T-helper 2 cell treated with Interferon-gamma antibody and Interleukin-4, amounts not matched to agents 100 ng/mL and 5 ng/mL, for 36 hours (primary cell): Measurements from ENCODE around the gene POT1. TPM values are rescaled to one million over a fixed set of nuclear protein-coding genes. Genes with fewer than 3 reads are reported as not detected.

Source experiments
- intact Hi-C: fragments of 100-400 bp; cut with micrococcal nuclease; formaldehyde crosslinking; loops from one replicate; pipeline ENCODE4 v1.15.1; 2023
- total RNA-seq: library from RNA; stranded (reverse); gene quantifications from 2 replicates; pipeline ENCODE4 v1.2.3, GENCODE V29; 2022

Gene POT1
- total RNA-seq, 1 donor from 2014 or later, result 25.6 TPM

DNA sequence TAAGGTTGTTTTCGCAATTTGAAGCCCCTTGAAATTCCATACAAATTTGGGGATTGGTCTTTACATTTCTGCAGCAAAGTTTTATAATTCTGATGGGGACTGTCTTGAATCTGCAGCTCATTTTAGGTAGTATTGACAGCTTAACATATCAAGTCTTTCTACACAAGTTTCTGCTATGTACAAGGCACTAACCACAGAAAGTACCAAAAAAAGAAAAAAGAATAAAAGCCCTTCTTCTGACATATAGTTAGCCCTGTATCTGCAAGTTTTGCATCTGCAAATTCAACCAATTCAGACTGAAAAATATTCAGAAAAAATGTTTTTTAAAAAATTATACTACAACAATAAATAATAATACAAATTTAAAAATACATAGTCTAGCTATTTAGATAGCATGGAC is 15.3 kb downstream of the POT1 start:
- intact Hi-C loops, result no loop called here

DNA sequence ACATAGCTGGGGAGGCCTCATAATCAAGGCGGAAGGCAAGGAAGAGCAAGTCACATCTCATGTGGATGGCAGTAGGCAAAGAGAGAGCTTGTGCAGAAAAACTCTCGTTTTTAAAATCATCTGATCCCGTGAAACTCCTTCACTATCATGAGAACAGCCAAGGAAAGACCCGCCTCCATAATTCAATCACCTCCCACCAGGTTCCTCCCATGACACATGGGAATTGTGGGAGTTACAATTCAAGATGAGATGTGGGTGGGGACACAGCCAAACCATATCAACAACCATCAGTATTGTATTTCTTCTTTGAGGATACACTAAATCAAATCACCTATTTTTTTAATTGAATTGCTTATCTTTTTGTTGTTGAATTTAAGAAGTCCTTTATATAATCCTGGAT is 16.7 kb downstream of the POT1 start:
- intact Hi-C loops, result no loop called here

DNA sequence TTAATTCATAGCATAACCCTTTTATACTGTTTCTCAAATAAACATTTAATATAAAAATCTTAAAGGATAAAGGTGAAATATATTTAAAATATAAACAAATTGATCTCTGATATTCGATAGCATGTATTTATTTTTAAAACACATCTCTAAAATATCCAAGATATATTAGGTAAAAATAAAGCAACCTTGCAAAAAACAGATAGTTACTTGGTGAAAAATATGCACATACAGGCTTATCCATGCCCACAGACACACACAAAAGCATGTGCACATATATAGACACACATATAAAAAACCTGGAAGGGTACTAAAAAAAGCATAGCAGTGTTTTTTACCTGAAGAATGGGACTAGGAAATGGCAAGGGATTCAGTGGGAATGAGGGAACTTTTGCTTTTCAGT is 19.8 kb downstream of the POT1 start:
- intact Hi-C loops, result no loop called here

DNA sequence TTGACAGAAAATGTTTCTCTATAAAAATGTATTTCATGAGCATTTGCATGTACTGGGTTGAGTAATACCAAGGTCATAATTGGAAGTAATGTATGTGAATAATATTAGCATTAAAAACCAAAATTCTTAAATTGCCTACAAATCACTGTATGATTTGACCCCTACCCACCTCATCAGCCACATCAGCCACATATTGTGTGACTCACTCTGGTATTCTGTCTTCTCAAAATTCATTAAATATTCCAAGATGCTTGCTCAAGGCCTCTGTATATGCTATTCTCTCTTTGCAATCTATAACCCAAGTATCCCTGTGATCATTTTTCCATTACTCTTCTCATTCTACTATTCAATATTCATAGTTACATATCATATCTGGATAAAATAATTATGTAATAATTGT is 21.4 kb downstream of the POT1 start:
- intact Hi-C loops, result no loop called here

DNA sequence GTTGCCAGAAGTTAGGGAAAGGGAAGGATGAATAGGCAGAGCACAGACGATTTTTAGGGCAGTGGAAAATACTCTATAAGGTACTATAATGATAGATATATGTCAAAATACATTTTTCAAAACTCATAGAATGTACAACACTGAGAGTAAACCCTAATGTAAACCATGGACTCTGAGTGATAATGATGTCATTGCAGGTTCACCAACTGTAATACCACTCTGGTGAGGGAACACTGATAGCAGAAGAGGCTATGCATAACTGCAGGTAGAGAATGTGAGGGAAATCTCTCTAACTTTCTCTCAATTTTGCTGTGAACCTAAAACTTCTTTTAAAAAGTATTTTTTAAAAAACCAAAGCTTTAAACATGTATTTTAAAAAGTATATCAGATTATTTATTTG is 22.1 kb downstream of the POT1 start:
- intact Hi-C loops, result no loop called here

DNA sequence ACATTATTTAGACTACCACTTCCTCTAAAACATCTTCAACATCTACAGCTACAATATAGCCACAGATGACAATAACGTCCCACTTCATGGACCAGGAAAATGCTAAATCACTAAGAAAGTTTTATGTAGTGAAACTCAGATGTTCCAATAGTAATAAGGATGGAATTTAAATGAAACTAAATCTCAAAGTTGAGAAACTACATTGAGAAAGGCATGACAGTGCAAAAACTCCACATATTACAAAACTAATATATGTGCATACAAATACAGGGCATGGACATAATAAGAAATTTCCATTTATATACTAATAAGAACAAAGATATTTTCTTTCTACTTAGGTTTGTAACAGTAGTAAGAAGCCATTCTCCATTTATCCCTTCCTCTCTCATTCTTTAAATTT is 31.1 kb downstream of the POT1 start:
- intact Hi-C loops, result no loop called here

DNA sequence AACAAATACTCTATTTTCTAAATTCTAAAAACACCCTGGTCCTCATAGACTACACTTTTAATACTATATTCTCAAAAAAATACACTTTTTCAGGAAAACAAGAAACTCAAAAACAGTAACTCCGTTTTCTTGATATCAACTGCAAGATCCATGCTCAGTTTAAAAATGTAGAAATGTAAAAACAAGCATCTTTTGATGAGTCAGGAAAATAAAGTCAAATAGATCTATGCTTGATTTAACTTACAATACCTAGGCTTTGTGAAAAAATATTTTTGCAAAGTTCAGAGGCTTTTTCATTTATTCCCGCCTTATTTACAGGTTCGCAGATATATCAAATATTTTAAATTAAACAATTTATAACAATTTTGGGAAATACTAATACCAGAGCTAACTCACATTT is 33.6 kb downstream of the POT1 start:
- intact Hi-C loops, result no loop called here

DNA sequence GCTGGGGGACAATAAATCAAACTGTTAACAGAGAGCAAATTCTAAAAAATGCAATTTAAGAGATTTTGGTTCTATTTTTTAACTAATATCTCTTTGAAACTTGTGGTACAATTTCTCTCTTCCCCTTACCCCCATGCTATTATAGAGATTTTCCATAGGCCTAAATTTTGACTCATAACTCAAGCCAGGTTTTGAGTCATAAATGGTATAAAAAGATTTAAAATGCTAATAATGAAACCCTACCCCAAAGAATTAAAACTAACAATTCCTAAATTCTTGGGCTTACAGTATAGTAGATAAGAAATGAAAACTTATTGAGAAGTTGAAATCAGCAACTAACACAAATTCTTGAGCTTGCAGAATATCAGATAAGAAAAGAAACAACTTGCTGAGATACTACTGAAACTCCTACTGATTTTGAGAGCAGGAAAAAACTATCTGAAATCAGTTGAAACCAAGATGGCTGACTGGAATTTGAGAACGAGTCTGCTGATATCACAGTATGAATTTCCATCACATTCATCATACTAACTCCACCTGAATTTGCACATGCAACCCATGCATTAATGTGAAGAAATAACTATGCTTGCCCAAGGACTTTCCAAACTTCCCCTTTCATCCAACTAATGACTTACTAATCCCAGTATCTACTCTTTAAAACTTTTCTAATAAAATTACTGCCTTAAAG is 36.3 kb downstream of the POT1 start:
- intact Hi-C loops, result no loop called here

DNA sequence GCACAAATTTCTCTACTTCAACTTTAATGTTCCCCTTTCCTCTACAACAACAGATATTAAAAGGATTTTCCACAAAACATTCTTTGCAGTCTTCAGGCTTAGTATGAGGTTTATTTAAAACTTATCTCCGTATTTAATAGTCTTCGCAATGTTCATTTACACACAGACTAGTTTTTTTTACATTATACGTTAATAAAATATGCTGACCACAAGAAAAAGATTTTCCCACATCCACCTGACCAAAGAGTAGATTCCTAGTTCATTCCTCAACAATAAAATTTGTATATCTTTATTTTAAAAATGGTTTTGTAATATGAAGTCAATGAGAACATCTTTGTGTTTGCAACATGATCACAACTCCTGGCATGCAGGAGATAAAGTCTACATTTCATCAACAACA is 42.4 kb downstream of the POT1 start:
- intact Hi-C loops, result no loop called here

DNA sequence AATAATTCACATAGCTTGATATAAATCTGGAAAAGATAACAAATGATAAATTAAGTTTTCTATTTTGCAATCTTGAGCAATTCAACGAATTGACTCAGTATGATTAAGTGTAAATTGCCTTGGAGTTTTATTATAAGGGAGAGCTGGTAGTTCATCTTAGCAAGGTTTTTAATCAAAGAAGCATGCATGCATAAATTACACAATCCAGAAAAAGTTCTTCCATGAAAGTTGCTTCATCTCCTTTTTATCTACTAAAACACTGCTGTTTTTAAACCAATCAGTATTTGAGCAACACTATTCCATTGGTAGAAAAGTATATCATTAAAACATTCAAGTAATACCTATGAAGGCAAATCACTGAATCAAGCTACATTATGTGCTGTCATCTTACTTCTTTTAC is 47.6 kb downstream of the POT1 start:
- intact Hi-C loops, result no loop called here

DNA sequence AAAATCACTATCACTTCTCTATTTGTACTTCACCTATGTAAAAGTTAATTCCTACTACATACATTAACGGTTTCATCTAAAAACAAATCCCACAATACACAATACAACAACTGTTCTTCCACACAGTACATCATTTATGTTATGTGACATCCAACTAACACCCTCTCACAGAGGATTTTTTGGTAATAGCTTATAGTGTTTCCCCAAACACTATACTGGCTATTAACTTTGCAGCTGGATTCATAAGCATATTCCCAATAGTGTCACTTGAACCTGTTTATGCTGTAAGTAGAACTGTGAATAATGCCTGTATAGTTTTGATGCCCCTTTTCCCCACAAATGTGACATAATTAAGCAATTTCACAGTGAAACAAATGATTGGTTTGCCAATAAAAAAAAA is 49.9 kb downstream of the POT1 start:
- intact Hi-C loops, result no loop called here

DNA sequence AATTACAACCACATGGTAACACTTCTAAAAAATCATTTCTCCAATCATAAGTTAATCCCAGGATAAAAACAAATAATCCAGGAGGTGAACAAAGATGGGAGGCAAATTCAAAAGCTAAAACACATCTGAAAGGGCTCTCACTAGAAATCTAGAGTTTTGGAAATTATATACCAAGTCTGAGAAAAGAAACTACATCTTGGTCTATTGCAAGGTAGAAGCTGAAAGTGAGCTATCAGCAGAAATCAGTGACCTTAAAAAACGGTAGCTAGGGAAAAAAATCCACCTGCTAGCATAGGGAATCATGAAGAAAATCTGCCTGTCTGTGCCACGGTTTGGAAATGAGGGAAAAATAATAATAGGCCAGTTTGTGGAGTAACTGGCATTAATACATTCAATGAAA is 50.5 kb downstream of the POT1 start:
- intact Hi-C loops, result no loop called here

DNA sequence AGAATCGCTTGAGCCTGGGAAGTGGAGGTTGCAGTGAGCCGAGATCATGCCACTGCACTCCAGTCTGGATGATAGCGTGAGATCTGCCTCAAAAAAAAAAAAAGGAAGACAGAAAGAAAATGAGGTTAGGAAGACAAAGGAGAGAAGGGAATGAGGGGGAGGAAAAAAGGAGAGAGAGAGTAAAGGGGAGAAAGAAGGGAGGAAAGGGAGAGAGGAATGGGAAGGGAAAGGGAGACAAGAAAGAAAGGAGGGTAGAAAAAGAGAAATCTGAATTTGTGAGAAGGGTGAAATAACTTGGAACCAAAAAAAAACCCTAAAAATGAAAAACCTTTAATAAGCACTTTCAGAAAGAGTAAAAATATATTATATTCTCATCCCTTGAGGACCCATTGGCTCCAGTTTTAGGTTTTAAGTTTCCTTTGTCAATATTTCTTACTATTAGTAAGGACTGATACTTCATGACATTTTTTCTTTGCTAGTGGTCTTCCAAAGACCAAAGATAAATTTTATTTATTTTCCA is 54.9 kb downstream of the POT1 start:
- intact Hi-C loops, result no loop called here

DNA sequence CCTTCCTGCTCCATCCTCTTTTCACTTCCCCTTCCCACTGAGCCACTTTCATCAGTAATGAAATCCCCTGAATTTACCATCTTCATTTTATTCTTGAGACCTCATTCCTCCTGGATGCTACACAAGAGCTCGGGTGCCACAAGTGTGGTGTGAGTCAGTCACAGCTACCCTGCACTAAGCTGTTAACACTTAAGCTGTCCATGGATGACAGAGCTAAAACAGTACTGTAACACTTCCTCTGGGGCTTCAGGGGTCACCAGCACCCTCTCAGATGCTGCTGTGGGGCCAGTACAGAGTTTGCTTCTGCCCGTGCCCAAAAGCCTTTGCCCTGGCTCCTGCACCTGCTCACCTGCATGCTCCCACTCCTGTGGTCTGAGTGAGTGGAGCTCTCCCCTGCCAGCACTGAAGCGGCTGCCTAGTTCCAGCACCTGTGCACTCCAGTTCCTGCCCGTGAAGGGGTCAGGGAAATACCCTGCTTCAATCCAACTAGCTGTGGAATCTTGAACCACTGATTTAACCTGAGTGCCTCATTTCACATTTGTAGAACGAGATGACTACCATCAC is 71.9 kb downstream of the POT1 start:
- intact Hi-C loops, result loop anchor here (5.0 kb wide), 1 partner anchor 700 kb away; no protein-coding TSS in a partner anchor

DNA sequence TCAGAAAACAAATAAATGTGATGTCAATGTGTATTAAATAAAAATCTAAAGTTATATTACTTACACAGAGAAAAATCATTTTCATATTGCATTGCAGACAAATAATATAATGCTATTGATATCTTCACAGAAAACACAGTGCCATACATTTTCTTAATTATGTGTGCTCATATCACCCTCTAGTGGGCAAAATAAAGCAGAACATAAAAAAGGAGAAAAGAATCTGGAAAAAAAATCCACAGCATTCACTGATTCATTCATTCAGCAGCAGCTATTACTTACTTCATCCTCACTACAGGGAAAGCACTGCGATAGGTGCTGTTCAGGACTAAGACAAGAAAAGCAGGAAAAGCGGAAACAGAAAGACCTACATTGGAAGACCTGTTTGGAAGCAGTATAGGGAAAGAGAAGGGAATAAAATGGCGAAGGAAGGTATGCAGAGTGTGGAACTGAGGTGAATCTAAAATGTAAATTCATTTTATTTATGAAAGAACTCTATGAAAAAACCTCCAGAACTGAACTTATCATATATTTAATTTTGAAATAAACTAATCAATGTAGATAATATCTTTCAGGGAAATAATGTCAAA is 73.2 kb downstream of the POT1 start:
- intact Hi-C loops, result loop anchor here (5.0 kb wide), 1 partner anchor 699 kb away; no protein-coding TSS in a partner anchor

DNA sequence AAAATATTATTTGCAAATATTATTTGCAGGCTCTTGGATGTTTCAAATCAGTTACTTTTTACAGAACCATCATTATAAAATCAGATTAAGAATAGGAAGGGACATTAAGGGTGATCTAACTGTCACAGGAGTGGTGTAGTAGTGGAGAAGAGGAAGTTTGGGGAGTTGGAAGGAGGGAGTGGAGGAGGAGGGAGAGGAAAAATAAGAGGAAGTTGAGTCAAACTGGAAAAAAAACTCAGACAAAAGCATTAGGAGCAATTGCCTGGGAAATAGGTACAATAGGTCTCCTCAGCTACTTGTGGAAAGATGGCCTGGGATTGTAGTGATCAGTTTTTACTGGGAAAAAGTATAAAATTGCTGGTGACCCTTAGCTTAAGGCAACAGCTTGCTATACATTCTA is 86.3 kb downstream of the POT1 start:
- intact Hi-C loops, result no loop called here

DNA sequence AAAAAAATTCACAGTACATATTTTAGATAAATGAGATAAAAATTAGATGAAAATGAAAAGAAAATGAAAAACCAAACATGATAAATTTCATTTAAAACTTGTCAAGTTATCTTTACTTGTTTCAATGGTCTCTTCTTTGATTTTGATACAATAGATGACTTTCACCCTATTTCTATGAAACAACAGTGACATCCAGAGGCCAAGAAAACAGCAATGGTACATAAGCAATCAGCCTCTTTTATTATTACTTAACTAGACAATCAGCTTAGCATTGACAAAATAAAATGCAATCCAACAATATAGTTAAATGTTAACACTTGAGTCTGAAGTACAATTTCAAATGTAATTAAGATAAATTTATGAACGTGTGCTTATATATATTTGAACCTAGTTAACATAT is 89.2 kb downstream of the POT1 start:
- intact Hi-C loops, result no loop called here

DNA sequence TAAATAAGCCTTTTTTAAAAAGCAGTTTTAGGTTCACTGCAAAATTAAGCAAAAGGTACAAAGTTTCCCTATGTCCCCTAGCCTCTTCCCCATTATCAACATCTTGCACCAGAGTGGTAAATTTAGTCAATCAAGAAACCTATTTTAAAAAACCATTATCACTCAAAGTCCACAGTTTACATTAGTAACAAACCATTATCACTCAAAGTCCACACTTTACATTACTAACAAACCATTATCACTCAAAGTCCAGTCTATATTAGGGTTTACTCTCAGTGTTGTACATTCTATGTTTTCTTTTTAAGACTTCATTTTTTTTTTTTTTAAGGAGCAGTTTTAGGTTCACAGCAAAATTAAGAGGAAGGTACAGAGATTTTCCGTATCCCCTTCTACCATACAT is 89.9 kb downstream of the POT1 start:
- intact Hi-C loops, result no loop called here

DNA sequence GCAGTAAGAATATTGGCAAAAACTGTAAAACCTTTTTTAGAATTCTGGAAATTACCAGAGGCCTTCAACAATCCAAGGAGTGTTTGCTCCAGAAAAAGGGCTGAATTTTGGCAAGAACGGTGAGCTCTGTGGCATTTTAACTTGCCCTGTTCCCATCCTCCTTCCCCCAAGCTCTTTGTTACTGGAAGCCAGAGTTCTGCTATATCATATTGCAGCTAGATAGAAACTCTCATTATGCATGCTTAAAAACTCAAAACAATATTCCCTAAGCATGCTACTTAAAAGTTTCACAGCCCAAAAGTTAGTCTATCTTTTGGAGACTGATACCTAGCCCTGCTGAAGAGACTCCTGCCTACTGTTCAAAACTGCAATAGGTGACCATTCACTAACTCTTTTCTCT is 93.5 kb downstream of the POT1 start:
- intact Hi-C loops, result no loop called here

DNA sequence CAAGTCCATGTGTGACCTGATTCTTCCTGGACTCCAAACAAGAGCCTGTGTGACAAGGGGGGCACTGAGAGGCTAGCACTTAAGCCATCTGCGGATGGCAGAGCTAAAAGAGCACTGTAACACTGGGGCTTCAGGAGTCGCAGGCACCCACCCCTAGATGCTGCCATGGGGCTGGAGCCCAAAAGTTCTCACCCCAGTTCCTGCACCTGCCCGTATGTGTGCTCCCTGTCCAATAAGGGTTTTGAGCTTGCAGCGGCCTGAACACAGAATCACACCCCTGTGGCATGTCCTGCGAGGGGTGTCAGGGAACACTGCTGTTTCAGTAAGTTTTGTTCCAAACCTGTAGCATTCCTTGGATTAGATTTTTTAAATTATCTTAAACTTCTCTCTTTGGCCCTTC is 110.8 kb downstream of the POT1 start:
- intact Hi-C loops, result no loop called here

DNA sequence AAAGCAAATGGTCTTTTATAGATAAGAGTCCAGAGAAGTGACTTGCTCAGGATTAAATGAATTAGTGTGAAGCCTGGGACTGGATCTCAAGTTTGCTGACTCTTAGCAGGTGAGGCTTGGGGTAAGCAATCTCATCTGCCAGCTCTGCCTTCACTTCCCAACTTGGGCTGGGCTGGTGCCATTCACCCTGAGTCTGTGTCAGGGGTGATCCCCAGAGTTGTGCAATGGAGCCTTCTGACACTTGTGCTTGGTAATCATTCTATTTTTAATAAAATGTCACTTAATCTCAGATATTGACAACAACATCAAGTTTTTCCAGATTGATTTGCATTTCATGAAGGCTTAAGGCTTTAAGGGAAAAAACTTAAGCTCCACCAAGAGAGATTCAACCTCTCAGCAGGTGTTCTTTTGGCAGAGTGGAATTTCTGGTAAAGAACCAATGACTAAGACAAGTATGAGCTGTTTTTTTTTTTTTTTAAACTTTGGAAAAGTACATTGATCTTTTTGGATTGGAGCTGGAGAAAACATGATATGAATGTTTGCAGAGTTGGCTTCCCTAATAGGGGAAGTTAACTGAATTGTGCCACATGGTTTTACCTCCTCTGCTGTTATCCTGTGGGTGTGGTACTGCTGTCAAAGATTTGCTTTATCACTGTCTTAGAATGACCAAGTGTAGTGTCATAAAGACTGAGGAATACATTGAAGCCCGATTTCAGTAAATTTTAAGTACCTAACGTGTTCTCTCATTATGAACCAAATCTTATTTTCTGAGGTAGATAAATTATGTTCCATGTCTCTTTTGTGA is 115.4 kb downstream of the POT1 start:
- intact Hi-C loops, result no loop called here

DNA sequence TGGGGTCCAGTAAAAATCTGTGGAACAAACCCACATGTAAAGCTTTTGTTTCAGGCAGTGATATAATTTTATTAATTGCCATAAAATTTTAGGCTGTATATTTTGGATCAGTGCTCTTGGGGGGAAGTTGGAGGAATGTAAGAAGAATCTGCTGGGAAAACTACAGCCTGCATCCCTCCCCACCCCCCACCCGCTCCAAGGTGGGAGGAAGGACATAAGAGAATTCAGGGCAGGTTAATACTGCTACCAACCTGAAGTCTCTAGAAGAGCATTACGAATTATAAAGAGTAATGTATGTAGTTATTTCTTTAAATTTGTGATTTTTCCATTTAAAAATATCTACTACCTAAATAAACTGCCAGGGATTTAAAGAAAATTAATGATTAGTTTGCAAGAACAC is 116.9 kb downstream of the POT1 start:
- intact Hi-C loops, result no loop called here
